Breast epithelium (tissue), 4 donors: Measurements from ENCODE around the gene PRMT5. TPM values are rescaled to one million over a fixed set of nuclear protein-coding genes. Genes with fewer than 3 reads are reported as not detected.
"Not testable (repeated sequence)": the region's sequence is repeated elsewhere in the genome, so short reads cannot be mapped to it uniquely, and the experiment has no call there.

Source experiments
- DNase-seq, 2 donors: peaks; one replicate each; pipeline ENCODE4 v3.0.0-alpha.2; 2019; ENCODE audit warnings: low spot score in 2 of 2
- H3K27ac ChIP-seq, 2 donors: fragments of 200-600 bp; sonication (generic) in 1 of 2; one replicate each; pipeline ENCODE4 v1.5.1; 2016 to 2019; ENCODE audit warnings: mild to moderate bottlenecking in 1 of 2
- H3K27me3 ChIP-seq, 2 donors: fragments of 200-600 bp; sonication (generic) in 1 of 2; one replicate each; pipeline versions ENCODE4 v1.5.1 to v1.6.0; 2017 to 2019; ENCODE audit warnings: control low read depth in 1 of 2, mild to moderate bottlenecking in 1 of 2
- H3K36me3 ChIP-seq: fragments of 200-600 bp; one replicate; pipeline ENCODE4 v1.5.1; 2019
- H3K4me1 ChIP-seq, 2 donors: fragments of 200-600 bp; sonication (generic); one replicate each; pipeline ENCODE4 v1.5.1; 2016 to 2019; ENCODE audit warnings: control low read depth in 1 of 2
- H3K4me3 ChIP-seq, 3 donors: fragments of 200-600 bp; sonication (generic); 1 replicate in 2 of 3; 2 replicates in 1 of 3; pipeline ENCODE4 v1.5.1; 2016 to 2019; ENCODE audit warnings: mild to moderate bottlenecking in 3 of 3, moderate library complexity in 2 of 3
- H3K9me3 ChIP-seq, 2 donors: fragments of 200-600 bp; sonication (generic) in 1 of 2; one replicate each; pipeline ENCODE4 v1.5.1; 2016 to 2019; ENCODE audit warnings: control low read depth in 1 of 2
- POLR2A ChIP-seq: fragments of 450-650 bp; IDR thresholded peaks from one replicate; pipeline ENCODE4 v1.6.1; 2016; ENCODE audit warnings: antibody characterized with exemption, mild to moderate bottlenecking, moderate library complexity
- POLR2AphosphoS5 ChIP-seq, 3 donors: sonication (generic); formaldehyde crosslinking; IDR thresholded peaks; one replicate each; pipeline ENCODE4 v1.6.1; 2017; ENCODE audit warnings: antibody characterized with exemption in 3 of 3
- intact Hi-C: fragments of 100-400 bp; cut with DNase I; formaldehyde crosslinking; loops from one replicate; pipeline ENCODE4 v1.15.1; 2023; ENCODE audit warnings: low total_unique reads
- total RNA-seq, 3 donors: library from RNA; depleted of rRNA; stranded (reverse); fragments of >200 nt; gene quantifications; one replicate each; pipeline ENCODE4 v1.1.0, GENCODE V29; 2016
- TF ChIP-seq, protein P1 (sequence below), 3 donors: fragments of 450-650 bp; IDR thresholded peaks; one replicate each; pipeline ENCODE4 v1.5.1; 2016 to 2017; ENCODE audit warnings: antibody characterized with exemption in 3 of 3, mild to moderate bottlenecking in 3 of 3, moderate library complexity in 3 of 3

Gene PRMT5
- total RNA-seq, 3 donors from 2014 or later = 48.6 to 80.6 (median 71.4) TPM

DNA sequence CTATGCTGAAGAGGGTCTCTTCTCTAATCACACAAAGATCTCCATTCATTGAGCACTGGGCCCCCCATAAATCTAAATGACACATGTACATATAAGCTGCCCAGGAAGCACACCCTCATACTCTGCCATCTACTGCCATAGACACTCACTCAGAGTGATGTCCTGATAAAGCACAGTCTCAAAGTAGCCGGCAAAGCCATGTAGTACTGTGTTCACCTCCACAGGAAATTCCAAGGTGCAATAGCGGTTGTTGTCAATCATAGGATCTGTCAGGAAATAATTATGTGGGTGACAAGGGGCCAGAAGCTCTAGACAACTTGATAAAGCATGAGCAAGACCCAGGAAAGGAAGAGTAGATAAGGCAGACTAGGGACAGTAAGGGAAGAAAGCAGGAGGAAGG lies 6.9 kb downstream of the PRMT5 start:
- peaks cover 9% of the 10 kb centered on the region for H3K36me3 ChIP-seq
- intact Hi-C loops = no loop called here

DNA sequence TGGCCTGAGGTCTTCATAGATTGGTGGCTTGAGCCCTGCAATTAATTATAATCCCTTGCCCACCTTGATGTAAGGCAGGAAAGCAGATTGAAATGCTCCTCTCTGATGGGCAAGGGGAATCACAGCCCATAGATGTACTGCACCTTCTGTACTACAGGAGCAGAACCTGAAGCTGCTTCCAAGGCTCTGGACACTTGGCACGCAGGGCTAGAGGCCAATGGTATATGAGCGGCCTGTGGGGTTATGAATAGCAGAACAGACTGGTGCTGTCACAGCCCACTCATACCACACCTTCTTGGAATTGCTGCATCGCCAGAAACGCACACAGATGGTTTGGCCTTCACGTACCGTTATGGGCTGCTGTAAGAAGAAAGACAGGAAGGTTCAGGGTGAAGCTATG lies 8.5 kb downstream of the PRMT5 start:
- Histone ChIP-seq H3K27me3 (no peaks in the 10 kb centered on the region), H3K27ac (peak overlapping the region in 1 of 2 donors; percentile 97), H3K4me1 (peaks cover 0 to 3% of the 10 kb centered on the region in 2 donors), H3K4me3 (no peak overlapping the region), H3K36me3 (peaks cover 6% of the 10 kb centered on the region), H3K9me3 (no peaks in the 10 kb centered on the region)
- intact Hi-C loops = no loop called here
- no peak for DNase-seq
- TF ChIP-seq, protein P1, sequence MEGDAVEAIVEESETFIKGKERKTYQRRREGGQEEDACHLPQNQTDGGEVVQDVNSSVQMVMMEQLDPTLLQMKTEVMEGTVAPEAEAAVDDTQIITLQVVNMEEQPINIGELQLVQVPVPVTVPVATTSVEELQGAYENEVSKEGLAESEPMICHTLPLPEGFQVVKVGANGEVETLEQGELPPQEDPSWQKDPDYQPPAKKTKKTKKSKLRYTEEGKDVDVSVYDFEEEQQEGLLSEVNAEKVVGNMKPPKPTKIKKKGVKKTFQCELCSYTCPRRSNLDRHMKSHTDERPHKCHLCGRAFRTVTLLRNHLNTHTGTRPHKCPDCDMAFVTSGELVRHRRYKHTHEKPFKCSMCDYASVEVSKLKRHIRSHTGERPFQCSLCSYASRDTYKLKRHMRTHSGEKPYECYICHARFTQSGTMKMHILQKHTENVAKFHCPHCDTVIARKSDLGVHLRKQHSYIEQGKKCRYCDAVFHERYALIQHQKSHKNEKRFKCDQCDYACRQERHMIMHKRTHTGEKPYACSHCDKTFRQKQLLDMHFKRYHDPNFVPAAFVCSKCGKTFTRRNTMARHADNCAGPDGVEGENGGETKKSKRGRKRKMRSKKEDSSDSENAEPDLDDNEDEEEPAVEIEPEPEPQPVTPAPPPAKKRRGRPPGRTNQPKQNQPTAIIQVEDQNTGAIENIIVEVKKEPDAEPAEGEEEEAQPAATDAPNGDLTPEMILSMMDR (IDR thresholded peaks at IDR 0.05) = no peak
- no peak for TF ChIP-seq POLR2AphosphoS5 (IDR thresholded peaks at IDR 0.05)
- TF ChIP-seq POLR2A = no peak

More for the DNA sequence above, 6.9 kb downstream of the PRMT5 start:
- H3K27ac ChIP-seq = no peak overlapping the region
- TF ChIP-seq, protein P1 (IDR thresholded peaks at IDR 0.05) = no peak
- no peak for TF ChIP-seq POLR2A
- no peak for TF ChIP-seq POLR2AphosphoS5 (IDR thresholded peaks at IDR 0.05)
- no peak for DNase-seq
- no peaks in the 10 kb centered on the region for H3K27me3 ChIP-seq
- H3K4me1 ChIP-seq = no peaks in the 10 kb centered on the region
- no peaks in the 10 kb centered on the region for H3K9me3 ChIP-seq
- no peak overlapping the region for H3K4me3 ChIP-seq

DNA sequence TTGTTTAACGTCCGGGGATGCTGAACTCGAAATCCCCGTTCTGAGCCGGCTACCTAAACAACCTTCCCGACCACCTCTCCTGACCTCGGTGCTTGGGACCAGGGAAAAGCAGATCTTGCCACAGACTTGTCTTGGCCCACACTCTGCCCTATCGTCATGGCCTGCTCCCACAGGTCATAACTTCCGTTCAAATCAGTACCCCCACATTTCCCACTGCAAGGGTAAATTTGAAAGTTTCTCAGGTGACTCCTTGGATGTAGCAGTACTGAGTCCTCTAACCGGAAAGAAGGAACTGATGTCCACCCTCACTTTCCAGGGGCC lies 9.6 kb downstream of the PRMT5 start:
- intact Hi-C loops = no loop called here
- Histone ChIP-seq H3K4me3 (peak overlapping the region; percentile 77 to 82 (median 77)), H3K9me3 (no peaks in the 10 kb centered on the region), H3K4me1 (peaks cover 0 to 5% of the 10 kb centered on the region in 2 donors), H3K36me3 (peaks cover 6% of the 10 kb centered on the region), H3K27ac (peak overlapping the region; percentile 91 to 97), H3K27me3 (no peaks in the 10 kb centered on the region)
- TF ChIP-seq, protein P1 (IDR thresholded peaks at IDR 0.05) = no peak
- TF ChIP-seq POLR2AphosphoS5 (IDR thresholded peaks at IDR 0.05) = no peak
- TF ChIP-seq POLR2A = no peak
- DNase-seq = no peak

DNA sequence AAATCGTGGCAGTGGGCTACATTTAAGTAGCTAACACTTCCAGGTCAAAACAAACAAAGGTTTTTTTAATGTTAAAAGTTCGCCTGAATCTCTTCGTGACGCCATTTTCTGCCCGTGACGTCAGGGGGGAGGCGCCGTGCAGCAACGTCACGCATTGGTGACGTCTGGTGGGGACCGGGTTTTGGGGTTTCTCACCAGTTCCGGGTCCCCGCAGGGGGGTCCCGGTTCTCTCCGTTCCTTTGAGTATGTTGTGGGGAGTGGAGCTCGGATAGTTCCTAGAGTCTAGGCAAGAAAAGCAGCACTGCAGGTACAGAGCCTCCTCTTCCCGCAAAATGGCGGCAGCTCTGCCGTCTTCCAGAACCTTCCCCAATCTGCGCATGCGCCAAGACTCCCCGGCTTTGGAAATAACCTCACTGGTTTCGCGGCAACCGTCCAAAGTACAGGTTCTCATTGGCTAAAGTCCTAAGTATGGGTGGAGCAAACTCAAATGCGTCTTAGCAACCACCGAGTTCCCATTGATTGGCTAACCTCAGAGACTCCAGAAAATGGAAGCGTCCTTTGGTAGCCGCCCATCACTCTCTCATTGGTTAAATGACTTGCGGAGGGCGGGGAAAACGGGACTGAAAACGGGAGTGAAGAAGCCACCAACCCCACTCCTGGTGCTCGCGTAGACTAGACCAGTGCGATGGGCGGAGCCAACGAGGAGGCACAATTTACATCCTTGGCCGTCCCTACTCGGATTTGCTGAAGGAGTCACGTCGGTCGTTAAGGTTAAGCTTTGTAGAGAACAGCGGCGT lies 10.2 kb downstream of the PRMT5 start, which contains the start of gene RBM23:
RBM23 (minus strand) TSS at position 346 of the 797 bp plus-strand sequence.
- peak; percentile 100 for DNase-seq
- H3K4me1 ChIP-seq = peaks cover 0 to 5% of the 10 kb centered on the region in 2 donors
- H3K9me3 ChIP-seq = no peaks in the 10 kb centered on the region
- H3K4me3 ChIP-seq = peak within 1 kb of the TSS; percentile 77 to 82 (median 77)
- TF ChIP-seq, protein P1 (IDR thresholded peaks at IDR 0.05) = peak in 2 of 3 donors; percentile 9 to 22
- TF ChIP-seq POLR2AphosphoS5 (IDR thresholded peaks at IDR 0.05) (peak; percentile 75 to 96 (median 86)), POLR2A (peak; percentile 91)
- no peaks in the 10 kb centered on the region for H3K27me3 ChIP-seq
- intact Hi-C loops = no loop called here
- H3K36me3 ChIP-seq = peaks cover 6% of the 10 kb centered on the region
- peak within 1 kb of the TSS; percentile 91 to 97 for H3K27ac ChIP-seq

DNA sequence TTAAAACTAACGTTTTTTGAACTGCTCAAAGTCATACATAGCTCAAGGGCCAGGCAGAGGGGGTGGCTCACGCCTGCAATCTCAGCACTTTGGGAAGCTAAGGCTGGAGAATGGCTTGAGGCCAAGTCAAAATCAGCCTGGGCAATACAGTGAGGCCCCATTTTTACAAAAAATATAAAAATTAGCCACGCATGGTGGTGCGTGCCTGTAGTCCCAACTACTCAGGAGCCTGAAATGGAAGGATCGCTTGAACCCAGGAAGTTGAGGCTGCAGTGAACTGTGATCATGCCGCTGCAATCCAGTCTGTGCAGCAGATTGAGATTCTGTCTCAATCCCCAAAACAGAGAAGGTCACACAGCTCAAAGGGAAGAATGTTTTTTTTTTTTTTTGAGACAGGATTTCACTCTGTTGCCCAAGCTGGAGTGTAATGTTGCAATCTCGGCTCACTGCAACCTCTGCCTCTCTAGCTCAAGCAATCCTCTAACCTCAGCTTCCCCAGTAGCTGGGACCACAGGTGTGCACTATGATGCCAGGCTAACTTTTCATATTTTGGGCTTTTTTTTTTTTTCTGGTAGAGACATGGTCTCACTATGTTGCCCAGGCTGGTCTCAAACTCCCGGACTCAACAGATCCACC lies 13.2 kb downstream of the PRMT5 start:
- Histone ChIP-seq H3K36me3 (no peaks in the 10 kb centered on the region), H3K9me3 (no peaks in the 10 kb centered on the region), H3K4me1 (peaks cover 0 to 5% of the 10 kb centered on the region in 2 donors), H3K27me3 (no peaks in the 10 kb centered on the region), H3K27ac (peak overlapping the region in 1 of 2 donors; percentile 15), H3K4me3 (no peak overlapping the region)
- DNase-seq = no peak
- intact Hi-C loops = no loop called here
- no peak for TF ChIP-seq POLR2A
- peak in 1 of 3 donors; percentile 24 for TF ChIP-seq POLR2AphosphoS5 (IDR thresholded peaks at IDR 0.05)

DNA sequence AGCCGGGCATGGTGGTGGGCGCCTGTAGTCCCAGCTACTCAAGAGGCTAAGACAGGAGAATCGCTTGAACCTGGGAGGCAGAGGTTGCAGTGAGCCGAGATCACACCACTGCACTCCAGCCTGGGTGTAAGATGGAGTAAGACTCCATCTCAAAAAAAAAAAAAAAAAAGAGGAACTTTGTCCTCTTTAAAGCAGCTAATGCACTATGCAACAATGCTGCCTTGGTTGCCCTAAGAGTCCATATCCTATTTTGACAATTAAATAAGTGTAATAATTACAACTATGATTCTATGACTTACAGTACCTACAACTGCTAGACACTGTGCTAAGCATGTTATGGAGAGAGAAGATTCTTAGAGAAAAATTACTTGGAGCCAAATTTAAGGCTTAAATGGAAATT lies 14.3 kb downstream of the PRMT5 start:
- H3K9me3 ChIP-seq, H3K36me3 ChIP-seq, H3K4me1 ChIP-seq, H3K4me3 ChIP-seq, DNase-seq, intact Hi-C loops, H3K27me3 ChIP-seq, H3K27ac ChIP-seq: not testable (repeated sequence)
